Lower leg skin (tissue), 3 donors: ENCODE data around the gene STUM.

Source experiments
- CTCF ChIP-seq, 3 donors: fragments of 450-650 bp; IDR thresholded peaks; one replicate each; pipeline ENCODE4 v1.5.1; 2016; ENCODE audit warnings: antibody characterized with exemption in 3 of 3, mild to moderate bottlenecking in 3 of 3, moderate library complexity in 2 of 3
- POLR2A ChIP-seq, 2 donors: fragments of 450-650 bp; IDR thresholded peaks; one replicate each; pipeline ENCODE4 v1.6.1; 2016 to 2017; ENCODE audit warnings: antibody characterized with exemption in 2 of 2, mild to moderate bottlenecking in 1 of 2, moderate library complexity in 1 of 2

- TF ChIP-seq CTCF (IDR thresholded peaks at IDR 0.05) (no peak), POLR2A (IDR thresholded peaks at IDR 0.05) (no peak)
Observed at GRCh38 chr1:226519716-226520598, 28.6 kb upstream of the STUM start.
